Activated naive CD4-positive, alpha-beta T cell treated with anti-CD3 and anti-CD28 coated beads, Interleukin-2, amount 10 ng/mL, durations not matched to agents 7 days and 5 days (primary cell): Measurements from ENCODE around the gene RNF17.

Experiments
- CTCF ChIA-PET: fragments of 350-600 bp; sonication (Branson Sonifier 250); formaldehyde crosslinking; loops from one replicate; lab custom pipeline; 2021; ENCODE audit warnings: antibody characterized with exemption; lab: Charles Lee
- DNase-seq: peaks from one replicate; pipeline ENCODE4 v3.0.0-alpha.2; 2020
- H3K27ac Mint-ChIP-seq: one replicate; pipeline ENCODE4 v1.8.0; 2021; ENCODE audit warnings: mild to moderate bottlenecking, moderate library complexity, mixed read lengths
- H3K27me3 Mint-ChIP-seq: one replicate; pipeline ENCODE4 v1.8.0; 2021; ENCODE audit warnings: mild to moderate bottlenecking, mixed read lengths
- H3K36me3 Mint-ChIP-seq: one replicate; pipeline ENCODE4 v1.8.0; 2021; ENCODE audit warnings: mixed read lengths
- H3K4me1 Mint-ChIP-seq: one replicate; pipeline ENCODE4 v1.8.0; 2021; ENCODE audit warnings: mixed read lengths
- H3K4me3 Mint-ChIP-seq: one replicate; pipeline ENCODE4 v1.8.0; 2021; ENCODE audit warnings: mild to moderate bottlenecking, moderate library complexity, mixed read lengths
- H3K9me3 Mint-ChIP-seq: one replicate; pipeline ENCODE4 v1.8.0; 2021; ENCODE audit warnings: mixed read lengths

The RNF17 gene

DNA sequence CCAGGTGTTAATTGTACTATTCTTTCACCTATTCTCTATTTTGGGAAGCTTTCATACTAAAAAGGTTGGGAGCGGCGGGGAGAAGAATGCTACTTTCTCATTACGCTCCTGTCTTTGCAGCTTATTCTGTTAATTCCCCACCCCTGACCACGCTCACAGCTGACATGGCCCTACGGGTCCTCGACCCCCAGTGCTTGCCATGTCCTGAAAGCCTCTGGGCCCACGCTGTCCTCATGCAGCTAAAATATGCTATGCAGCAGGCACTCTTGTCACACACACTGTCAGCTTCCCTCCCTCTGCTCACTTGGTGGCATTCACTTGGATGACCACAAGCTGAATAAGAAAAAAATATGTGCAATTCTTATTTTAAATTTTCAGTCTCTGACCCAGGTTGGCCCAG lies 126.3 kb downstream of the RNF17 start:
- CTCF ChIA-PET, result no interaction called here

DNA sequence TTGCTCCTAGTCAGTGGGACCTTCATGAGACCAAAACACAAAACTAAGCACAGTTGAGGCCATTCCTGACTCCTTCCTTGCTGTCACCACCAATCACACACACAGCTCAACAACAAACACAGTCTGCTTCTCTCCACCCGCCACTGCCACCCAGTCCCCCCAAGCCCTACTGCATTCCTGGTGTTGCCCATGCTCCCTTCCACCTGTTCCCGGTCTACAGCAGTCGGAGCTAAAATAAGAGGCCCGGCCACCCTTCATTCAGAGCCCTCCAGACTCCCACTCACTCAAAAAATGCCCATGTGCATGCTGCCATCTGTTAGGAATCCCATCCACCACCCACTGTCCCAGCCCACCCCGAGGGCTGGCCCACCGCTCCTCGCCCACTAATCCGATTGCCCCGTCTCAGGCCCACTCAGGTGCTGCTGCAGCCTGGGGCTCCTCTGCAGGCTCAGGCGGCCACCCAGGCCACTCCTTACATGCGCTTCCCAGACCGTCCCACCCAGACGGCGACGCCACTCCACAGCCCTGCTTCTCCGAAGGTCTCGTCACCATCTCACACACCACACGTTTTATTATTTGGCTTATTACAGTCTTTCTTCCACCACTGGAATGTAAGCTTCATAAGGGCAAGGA lies 127.6 kb downstream of the RNF17 start:
- no peak for DNase-seq
- CTCF ChIA-PET, result no interaction called here
- H3K27ac Mint-ChIP-seq, result no peak overlapping the region
- H3K27me3 Mint-ChIP-seq, result no peaks in the 10 kb centered on the region
- H3K4me3 Mint-ChIP-seq, result no peak overlapping the region
- H3K36me3 Mint-ChIP-seq, result peaks cover 37% of the 10 kb centered on the region
- H3K9me3 Mint-ChIP-seq, result no peaks in the 10 kb centered on the region
- H3K4me1 Mint-ChIP-seq, result no peaks in the 10 kb centered on the region

More for the DNA sequence above, 126.3 kb downstream of the RNF17 start:
- no peak for DNase-seq
- Mint-ChIP-seq H3K27me3 (no peaks in the 10 kb centered on the region), H3K36me3 (peaks cover 37% of the 10 kb centered on the region), H3K9me3 (no peaks in the 10 kb centered on the region), H3K27ac (no peak overlapping the region), H3K4me1 (no peaks in the 10 kb centered on the region), H3K4me3 (no peak overlapping the region)

DNA sequence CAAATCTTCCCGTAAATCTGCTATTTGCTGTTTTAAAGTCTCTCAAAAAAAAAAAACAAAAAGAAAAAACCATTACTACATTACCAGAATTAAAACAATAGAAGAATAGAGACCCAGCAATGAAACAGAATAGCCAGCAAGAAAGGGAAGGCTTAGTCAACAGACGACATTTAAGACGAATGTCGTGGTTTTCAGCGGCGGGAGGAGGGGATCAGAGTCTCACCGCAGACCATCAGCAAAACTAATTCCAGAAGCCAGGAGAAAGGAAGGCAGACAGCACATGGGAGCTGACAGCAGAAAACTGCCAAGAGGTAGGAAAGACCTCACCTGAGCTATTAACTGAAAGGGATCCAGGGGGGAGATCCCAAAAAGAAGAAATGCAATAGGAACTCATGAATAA lies 128.9 kb downstream of the RNF17 start:
- H3K27ac Mint-ChIP-seq, result peak overlapping the region; percentile 47
- peaks cover 37% of the 10 kb centered on the region for H3K36me3 Mint-ChIP-seq
- no peaks in the 10 kb centered on the region for H3K27me3 Mint-ChIP-seq
- DNase-seq, result no peak
- H3K4me3 Mint-ChIP-seq, result no peak overlapping the region
- CTCF ChIA-PET, result no interaction called here
- H3K4me1 Mint-ChIP-seq, result no peaks in the 10 kb centered on the region
- H3K9me3 Mint-ChIP-seq, result no peaks in the 10 kb centered on the region

DNA sequence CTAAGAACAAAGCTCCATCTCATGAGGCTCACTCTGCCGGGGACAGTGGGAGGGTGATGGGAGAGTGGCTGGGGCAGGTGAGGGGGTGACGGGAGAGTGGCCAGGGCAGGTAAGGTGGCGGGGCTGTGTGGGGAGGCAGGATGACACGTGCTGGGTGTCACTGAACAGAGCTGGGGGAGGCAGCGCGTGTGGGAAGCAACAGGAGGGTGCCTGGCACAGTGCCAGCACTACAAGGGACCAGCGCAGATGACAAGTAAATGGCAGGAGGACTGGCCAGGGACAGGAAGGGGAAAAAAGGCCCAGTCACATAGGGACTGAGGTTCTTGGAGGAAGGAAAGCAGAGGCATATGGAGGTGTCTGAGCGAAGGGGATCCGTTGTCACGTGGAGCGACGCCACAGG lies 129.9 kb downstream of the RNF17 start:
- CTCF ChIA-PET, result no interaction called here
- DNase-seq, result no peak
- Mint-ChIP-seq H3K27ac (no peak overlapping the region), H3K9me3 (no peaks in the 10 kb centered on the region), H3K27me3 (no peaks in the 10 kb centered on the region), H3K4me3 (no peak overlapping the region), H3K36me3 (peaks cover 36% of the 10 kb centered on the region), H3K4me1 (no peaks in the 10 kb centered on the region)

DNA sequence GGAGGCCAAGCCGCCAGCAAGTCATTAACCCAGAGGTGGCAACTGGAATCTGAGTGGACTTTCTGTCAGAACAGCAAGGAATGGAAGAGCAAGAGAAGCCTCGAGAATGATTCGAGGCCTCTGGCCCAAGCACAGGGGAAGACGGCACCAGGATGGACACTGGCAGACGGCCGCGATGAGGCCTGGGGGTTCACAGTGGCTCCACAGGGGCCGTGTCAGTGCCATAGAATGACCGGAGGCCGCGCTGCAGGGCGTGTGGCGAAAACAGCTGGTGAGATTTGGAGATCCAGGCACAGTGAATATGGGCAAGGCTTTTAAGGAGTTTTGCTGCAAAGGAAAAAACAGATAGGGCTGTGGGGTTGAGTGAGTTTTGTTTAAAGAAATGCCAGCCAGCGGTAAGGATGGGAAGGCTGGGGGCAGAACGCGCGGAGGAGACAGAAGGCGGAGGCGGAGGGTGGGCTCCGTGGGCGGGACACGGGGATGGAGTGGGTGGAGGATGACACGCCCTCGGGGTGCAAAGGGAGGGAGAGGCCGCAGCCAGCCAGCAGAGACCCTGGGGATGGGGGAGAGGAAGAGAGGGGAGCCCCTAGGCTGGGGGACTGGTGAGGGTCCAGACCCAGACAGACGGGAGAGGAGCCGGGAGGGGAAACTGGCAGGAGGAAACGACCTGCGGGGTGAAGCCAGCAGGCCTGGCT lies 130.5 kb downstream of the RNF17 start:
- peaks cover 38% of the 10 kb centered on the region for H3K36me3 Mint-ChIP-seq
- no peak overlapping the region for H3K27ac Mint-ChIP-seq
- CTCF ChIA-PET, result no interaction called here
- DNase-seq, result no peak
- H3K27me3 Mint-ChIP-seq, result no peaks in the 10 kb centered on the region
- no peaks in the 10 kb centered on the region for H3K9me3 Mint-ChIP-seq
- H3K4me1 Mint-ChIP-seq, result no peaks in the 10 kb centered on the region
- H3K4me3 Mint-ChIP-seq, result no peak overlapping the region

DNA sequence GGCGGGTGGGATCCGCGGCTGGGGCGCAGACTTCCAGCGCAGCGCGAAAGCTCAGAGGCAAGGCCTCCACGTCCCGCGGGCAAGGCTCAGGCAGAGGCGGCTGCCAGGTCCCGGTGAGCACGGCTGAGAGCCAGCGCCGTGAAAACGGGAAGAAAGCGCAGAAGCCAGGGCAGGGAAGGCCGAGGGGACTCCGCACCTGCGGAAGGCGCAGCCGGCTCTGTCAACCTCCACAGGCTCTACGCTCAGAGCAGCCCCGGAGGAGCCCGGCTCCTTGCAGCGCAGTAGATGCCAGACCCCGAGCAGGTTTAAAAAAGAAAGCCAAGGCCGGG lies 131.0 kb downstream of the RNF17 start:
- Mint-ChIP-seq H3K4me1 (no peaks in the 10 kb centered on the region), H3K27ac (no peak overlapping the region), H3K4me3 (no peak overlapping the region), H3K9me3 (no peaks in the 10 kb centered on the region), H3K36me3 (peaks cover 38% of the 10 kb centered on the region), H3K27me3 (no peaks in the 10 kb centered on the region)
- no peak for DNase-seq
- CTCF ChIA-PET, result no interaction called here

DNA sequence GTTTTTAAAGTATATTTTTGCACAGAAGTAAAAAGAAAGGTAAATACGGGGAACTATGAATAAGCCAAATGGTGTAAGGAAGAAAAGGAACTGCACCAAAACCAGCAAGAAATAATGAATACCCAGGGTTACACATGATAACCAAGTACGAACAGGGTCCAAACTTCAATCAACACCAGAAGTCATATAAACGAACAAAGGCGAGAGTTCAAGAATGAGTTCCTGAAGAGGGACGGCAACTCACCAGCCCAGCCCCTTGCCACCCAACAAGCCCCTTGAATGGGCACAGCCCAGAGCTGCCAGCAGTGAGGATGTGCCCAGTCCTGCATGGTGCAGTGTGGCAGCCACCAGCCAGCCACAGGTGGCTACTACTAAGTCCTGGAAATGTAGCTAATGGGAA lies 132.1 kb downstream of the RNF17 start:
- Mint-ChIP-seq H3K36me3 (peaks cover 35% of the 10 kb centered on the region), H3K9me3 (no peaks in the 10 kb centered on the region), H3K27me3 (no peaks in the 10 kb centered on the region), H3K27ac (no peak overlapping the region), H3K4me1 (no peaks in the 10 kb centered on the region), H3K4me3 (no peak overlapping the region)
- no peak for DNase-seq
- CTCF ChIA-PET, result no interaction called here

DNA sequence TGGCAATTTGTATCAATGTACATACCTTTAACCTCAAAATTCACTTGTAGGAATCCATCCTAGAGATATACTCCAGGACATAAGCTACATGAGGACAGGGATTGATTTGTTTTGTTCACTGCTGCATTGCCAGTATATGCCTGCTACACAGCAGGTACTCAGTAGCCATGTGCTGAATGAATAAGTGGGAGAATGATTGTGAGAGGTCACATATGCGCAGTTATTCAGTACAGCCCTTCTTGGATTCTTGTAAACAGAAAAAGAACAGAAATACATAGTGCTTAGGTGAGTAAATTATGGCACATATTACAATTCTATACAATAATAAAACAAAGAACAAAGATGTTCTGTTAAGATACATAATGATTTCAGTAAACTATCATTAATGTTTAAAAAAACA lies 133.3 kb downstream of the RNF17 start:
- no peak for DNase-seq
- Mint-ChIP-seq H3K4me1 (no peaks in the 10 kb centered on the region), H3K36me3 (peaks cover 25% of the 10 kb centered on the region), H3K9me3 (no peaks in the 10 kb centered on the region), H3K27ac (no peak overlapping the region), H3K4me3 (no peak overlapping the region), H3K27me3 (no peaks in the 10 kb centered on the region)
- CTCF ChIA-PET, result no interaction called here

DNA sequence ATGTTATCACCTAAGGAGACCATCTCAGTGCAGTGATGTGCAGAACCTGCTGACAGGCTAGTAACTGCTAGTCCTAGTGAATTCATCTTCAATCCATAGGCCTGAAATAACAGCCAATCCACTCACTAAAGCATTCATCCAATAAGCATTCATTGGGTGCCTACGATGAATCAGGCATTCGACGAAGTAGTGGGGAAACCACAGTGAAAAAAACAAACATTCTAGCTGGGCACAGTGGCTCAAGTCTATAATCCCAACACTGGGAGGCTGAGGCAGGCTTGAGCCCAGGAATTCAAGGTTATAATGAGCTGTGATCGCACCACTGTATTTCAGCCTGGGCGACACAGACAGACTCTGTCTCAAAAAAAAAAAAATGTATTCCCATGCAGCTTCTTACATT lies 135.6 kb downstream of the RNF17 start:
- H3K36me3 Mint-ChIP-seq, result peaks cover 26% of the 10 kb centered on the region
- H3K4me1 Mint-ChIP-seq, result no peaks in the 10 kb centered on the region
- H3K27ac Mint-ChIP-seq, result no peak overlapping the region
- H3K4me3 Mint-ChIP-seq, result no peak overlapping the region
- CTCF ChIA-PET, result no interaction called here
- no peak for DNase-seq
- no peaks in the 10 kb centered on the region for H3K9me3 Mint-ChIP-seq
- no peaks in the 10 kb centered on the region for H3K27me3 Mint-ChIP-seq

DNA sequence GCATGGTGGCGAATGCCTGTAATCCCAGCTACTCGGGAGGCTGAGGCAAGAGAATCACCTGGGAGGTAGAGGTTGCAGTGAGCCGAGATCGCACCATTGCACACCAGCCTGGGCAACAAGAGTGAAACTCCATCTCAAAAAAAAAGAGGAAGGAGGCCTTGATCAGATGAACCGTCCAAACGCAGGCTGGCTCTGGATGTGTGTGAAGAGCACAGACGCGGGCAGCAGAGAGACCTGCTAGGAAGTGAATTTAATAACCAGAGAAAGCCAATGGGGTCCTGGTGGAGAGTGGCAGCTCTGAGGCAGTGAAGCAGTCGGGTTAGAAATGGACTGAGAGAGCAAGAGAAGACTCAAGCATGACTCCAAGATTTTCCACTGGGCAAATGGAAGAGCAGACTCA lies 136.5 kb downstream of the RNF17 start:
- no peak for DNase-seq
- Mint-ChIP-seq H3K9me3 (no peaks in the 10 kb centered on the region), H3K27me3 (no peaks in the 10 kb centered on the region), H3K4me3 (no peak overlapping the region), H3K27ac (no peak overlapping the region), H3K36me3 (peaks cover 30% of the 10 kb centered on the region), H3K4me1 (no peaks in the 10 kb centered on the region)
- CTCF ChIA-PET, result no interaction called here

DNA sequence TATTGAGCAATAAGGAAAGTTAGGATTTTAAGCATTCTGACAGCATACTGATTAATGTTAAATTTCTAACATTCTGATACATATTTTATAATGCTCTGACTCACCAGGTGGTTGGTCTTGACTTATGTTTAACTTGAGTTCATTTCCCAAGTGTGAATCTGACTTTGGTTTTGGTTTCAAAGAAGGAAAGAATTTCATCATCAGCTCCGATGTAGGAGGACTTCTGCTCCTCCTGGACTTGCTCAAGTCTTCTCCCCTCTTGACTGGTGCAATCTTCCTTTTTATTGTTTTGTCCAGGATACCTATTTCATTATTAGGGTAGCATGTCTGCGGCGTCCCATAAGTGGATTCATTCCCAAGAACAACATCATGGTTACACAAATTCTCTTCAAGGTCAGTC lies 141.3 kb downstream of the RNF17 start:
- H3K4me3 Mint-ChIP-seq, result no peak overlapping the region
- H3K27ac Mint-ChIP-seq, result no peak overlapping the region
- DNase-seq, result no peak
- no peaks in the 10 kb centered on the region for H3K4me1 Mint-ChIP-seq
- H3K9me3 Mint-ChIP-seq, result no peaks in the 10 kb centered on the region
- peaks cover 41% of the 10 kb centered on the region for H3K36me3 Mint-ChIP-seq
- CTCF ChIA-PET, result no interaction called here
- no peaks in the 10 kb centered on the region for H3K27me3 Mint-ChIP-seq

DNA sequence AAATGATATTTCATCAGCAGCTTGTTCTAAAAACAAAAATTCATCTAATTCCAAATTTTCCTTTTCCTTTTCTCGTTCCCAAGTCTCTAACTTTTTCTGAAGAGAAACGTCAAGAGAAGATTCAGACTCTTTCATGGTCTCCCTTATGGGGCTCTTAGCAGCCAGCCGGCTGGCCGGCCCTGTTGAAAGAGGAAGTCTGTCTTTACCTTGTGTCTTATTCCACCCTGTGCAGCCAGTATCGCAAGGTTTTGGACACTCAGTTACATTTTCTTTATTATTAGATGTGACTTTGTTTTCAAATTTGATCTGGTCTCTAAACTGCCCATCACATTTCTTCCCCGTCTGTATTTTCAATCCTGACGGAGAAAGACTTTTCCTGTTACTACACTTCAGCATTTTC lies 142.3 kb downstream of the RNF17 start:
- H3K27ac Mint-ChIP-seq, result no peak overlapping the region
- H3K4me3 Mint-ChIP-seq, result no peak overlapping the region
- no peaks in the 10 kb centered on the region for H3K9me3 Mint-ChIP-seq
- CTCF ChIA-PET, result no interaction called here
- peaks cover 47% of the 10 kb centered on the region for H3K36me3 Mint-ChIP-seq
- no peak for DNase-seq
- no peaks in the 10 kb centered on the region for H3K4me1 Mint-ChIP-seq
- H3K27me3 Mint-ChIP-seq, result no peaks in the 10 kb centered on the region

DNA sequence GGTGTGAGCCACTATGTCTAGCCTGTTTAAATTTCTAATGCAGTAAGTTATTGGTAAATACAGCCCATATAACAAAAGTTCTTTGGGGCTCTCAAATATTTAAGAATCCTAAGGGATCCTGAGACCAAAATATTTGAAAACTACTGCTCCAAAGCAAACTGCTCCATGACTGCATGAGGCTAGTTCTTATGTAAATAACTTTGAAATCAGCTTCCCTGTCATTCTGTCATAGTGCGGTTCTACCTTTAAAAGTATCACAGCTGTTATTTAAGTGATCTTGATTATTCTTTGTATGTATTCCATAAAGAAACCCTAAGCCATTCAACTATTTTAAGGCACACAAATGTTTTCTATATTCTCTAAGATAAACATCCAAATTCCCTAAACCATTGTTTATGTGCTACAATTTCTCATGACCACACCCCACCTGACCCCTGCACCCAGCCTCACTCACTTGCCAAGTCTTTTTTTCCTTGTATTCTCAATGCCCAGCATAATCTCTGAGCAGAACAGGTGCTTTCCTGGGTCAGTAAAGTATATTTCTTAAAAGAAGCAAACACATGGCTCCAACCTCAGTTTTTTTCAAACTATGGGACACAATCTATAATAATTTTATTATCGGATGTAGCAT lies 146.6 kb downstream of the RNF17 start:
- Mint-ChIP-seq H3K4me3 (no peak overlapping the region), H3K27ac (no peak overlapping the region), H3K27me3 (no peaks in the 10 kb centered on the region), H3K36me3 (peaks cover 29% of the 10 kb centered on the region), H3K9me3 (no peaks in the 10 kb centered on the region), H3K4me1 (no peaks in the 10 kb centered on the region)
- CTCF ChIA-PET, result no interaction called here
- no peak for DNase-seq

DNA sequence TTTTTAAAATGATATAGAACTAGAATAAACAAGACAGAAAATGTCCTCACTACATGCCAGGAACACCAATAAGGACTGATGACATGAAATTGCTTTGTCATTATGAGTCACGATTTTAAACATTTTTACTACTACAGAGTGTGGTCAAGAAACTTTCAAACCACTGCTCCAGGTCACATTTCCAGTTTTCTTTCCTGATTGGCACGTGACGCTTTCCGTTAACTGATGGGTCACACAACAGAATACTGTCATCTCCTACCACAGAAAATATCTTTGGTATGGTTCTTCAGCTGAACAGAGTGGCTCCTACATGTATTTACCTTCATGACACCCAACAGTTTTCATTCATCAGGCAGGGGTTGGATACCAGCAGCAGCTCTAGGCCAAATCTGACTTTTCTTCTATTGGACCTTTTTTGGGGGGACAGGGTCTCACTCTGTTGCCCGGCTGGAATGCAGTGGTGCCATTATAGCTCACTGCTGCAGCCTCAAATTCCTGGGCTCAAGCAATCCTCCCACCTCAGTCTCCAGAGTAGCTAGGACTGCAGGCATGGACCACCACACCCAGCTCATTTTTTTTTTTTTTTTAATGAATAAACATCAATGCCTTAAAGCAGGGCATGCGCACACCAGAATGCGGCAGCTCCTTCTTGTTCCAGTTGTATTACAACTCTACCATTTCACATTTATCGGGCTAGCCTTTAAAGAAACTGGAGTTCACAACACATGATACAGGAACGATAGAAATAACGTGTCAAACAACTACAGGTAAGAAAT lies 147.4 kb downstream of the RNF17 start:
- Mint-ChIP-seq H3K27ac (no peak overlapping the region), H3K36me3 (peaks cover 24% of the 10 kb centered on the region), H3K27me3 (no peaks in the 10 kb centered on the region), H3K9me3 (no peaks in the 10 kb centered on the region), H3K4me3 (no peak overlapping the region), H3K4me1 (no peaks in the 10 kb centered on the region)
- DNase-seq, result no peak
- CTCF ChIA-PET, result no interaction called here

DNA sequence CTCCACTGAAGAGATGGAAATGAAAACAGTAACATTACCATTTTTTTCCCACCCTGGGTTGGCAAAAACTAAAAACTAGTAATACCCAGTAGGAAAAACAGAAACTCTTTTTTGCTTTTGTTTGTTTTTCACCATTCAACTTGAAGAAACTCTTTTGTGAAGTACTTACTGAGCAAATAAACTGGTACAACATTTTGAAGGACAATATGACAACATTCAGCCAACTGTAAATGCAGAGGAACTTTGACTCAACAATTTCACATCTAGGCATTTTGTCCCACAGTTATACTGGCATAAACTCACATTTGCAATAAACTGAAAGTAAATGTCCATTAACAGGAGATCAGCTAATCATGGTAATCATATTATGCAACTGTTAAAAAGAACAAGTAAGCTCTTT lies 152.5 kb downstream of the RNF17 start:
- H3K4me1 Mint-ChIP-seq, result peaks cover 10% of the 10 kb centered on the region
- CTCF ChIA-PET, result no interaction called here
- no peaks in the 10 kb centered on the region for H3K27me3 Mint-ChIP-seq
- no peak overlapping the region for H3K27ac Mint-ChIP-seq
- no peak overlapping the region for H3K4me3 Mint-ChIP-seq
- DNase-seq, result no peak
- H3K9me3 Mint-ChIP-seq, result no peaks in the 10 kb centered on the region
- H3K36me3 Mint-ChIP-seq, result peaks cover 2% of the 10 kb centered on the region
